PFSK-1 (cell line): ENCODE measurements around the gene KAZN.

Source experiments
- SIN3A ChIP-seq: IDR thresholded peaks from 2 replicates; pipeline ENCODE4 v1.6.1; 2012; ENCODE audit warnings: mild to moderate bottlenecking, low read length, moderate library complexity, borderline replicate concordance; ENCODE audit not compliant: insufficient read depth
- TF ChIP-seq, protein P1 (sequence below), 2 experiments: IDR thresholded peaks; 2 replicates each; pipeline versions ENCODE4 v1.6.1 to v1.8.0; 2011 to 2012; ENCODE audit warnings: low read depth in 2 of 2, low read length in 2 of 2, control low read depth in 1 of 2, inconsistent platforms in 1 of 2, mild to moderate bottlenecking in 1 of 2, moderate library complexity in 1 of 2; ENCODE audit not compliant: insufficient read depth in 1 of 2

DNA sequence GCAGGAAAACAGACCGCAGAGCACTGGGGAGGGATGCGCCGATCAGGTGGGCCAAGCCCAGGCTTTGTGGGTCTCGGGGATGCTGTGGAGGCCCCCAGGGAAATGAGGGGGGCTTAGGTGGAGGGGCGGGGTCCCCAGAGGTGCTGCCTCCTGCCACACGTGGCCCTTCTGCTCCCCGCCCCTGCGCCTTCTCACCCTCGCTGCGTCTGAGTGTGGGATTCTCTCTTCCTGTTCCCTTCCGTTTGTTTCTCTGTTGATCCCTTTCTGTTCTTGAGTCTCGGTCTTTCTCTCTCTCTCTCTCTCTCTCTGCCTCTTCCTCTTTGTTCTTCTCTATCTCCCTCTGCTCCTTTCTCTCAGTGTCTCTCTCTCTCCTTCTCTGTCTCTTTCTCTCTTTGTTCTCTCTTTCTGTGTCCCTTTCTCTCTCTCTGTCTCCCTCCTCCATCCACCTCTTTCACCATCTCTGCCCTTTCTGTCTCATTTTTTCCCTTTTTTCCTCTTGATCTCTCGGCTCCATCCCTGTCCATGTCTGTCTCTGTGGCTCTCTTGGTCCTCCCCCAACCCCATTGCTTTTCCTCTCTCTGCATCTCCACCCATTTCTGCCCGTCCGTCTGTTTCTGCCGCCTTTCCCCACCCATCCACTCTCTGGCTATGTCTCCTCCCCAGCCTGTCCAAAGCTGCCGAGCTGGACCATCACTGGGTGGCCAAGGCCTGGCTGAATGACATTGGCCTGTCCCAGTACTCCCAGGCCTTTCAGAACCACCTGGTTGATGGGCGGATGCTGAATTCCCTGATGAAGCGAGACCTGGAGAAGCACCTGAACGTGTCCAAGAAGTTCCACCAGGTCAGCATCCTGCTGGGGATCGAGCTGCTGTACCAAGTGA, 502.6 kb downstream of the KAZN start:
- TF ChIP-seq, protein P1, sequence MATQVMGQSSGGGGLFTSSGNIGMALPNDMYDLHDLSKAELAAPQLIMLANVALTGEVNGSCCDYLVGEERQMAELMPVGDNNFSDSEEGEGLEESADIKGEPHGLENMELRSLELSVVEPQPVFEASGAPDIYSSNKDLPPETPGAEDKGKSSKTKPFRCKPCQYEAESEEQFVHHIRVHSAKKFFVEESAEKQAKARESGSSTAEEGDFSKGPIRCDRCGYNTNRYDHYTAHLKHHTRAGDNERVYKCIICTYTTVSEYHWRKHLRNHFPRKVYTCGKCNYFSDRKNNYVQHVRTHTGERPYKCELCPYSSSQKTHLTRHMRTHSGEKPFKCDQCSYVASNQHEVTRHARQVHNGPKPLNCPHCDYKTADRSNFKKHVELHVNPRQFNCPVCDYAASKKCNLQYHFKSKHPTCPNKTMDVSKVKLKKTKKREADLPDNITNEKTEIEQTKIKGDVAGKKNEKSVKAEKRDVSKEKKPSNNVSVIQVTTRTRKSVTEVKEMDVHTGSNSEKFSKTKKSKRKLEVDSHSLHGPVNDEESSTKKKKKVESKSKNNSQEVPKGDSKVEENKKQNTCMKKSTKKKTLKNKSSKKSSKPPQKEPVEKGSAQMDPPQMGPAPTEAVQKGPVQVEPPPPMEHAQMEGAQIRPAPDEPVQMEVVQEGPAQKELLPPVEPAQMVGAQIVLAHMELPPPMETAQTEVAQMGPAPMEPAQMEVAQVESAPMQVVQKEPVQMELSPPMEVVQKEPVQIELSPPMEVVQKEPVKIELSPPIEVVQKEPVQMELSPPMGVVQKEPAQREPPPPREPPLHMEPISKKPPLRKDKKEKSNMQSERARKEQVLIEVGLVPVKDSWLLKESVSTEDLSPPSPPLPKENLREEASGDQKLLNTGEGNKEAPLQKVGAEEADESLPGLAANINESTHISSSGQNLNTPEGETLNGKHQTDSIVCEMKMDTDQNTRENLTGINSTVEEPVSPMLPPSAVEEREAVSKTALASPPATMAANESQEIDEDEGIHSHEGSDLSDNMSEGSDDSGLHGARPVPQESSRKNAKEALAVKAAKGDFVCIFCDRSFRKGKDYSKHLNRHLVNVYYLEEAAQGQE (IDR thresholded peaks at IDR 0.05; ENCODE audit: insufficient read depth in 1 of 2, low read depth in 2 of 2, low read length in 2 of 2) = no peak
- TF ChIP-seq SIN3A = no peak
